NCI-H748 (cell line): ENCODE data around the gene PLLP.

Source experiments
- DNase-seq: peaks from one replicate; lab custom pipeline; 2025; ENCODE audit not compliant: unreplicated experiment; lab: John Stamatoyannopoulos, UW

The PLLP gene

DNA sequence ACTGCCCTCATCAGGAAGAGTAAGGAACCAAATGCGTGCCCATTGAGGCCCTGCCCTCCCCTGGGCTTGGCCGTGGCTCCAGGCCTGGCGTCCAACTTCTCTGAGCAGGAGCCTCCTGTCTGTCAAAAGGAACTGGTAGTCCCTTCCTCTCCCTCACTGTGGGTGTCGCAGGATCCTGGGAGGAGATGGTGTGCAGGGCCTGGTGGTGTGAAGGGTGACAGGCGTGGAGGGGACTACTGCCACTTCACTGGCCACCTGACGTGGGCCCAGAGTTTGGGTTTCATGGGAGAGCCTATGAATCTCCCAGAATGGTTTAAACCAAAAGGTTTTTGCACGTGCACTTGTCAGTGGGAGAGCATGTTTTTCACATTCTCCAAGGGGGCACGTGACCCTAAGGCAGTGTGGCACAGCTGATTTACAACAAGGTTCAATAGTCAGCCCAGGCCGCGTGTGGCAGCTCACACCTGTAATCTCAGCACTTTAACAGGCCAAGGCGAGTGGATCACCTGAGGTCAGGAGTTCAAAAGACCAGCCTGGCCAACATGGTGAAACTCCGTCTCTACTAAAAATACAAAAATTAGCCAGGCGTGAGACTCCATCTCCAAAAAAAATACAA, 26.9 kb downstream of the PLLP start:
- DNase-seq: no peak

DNA sequence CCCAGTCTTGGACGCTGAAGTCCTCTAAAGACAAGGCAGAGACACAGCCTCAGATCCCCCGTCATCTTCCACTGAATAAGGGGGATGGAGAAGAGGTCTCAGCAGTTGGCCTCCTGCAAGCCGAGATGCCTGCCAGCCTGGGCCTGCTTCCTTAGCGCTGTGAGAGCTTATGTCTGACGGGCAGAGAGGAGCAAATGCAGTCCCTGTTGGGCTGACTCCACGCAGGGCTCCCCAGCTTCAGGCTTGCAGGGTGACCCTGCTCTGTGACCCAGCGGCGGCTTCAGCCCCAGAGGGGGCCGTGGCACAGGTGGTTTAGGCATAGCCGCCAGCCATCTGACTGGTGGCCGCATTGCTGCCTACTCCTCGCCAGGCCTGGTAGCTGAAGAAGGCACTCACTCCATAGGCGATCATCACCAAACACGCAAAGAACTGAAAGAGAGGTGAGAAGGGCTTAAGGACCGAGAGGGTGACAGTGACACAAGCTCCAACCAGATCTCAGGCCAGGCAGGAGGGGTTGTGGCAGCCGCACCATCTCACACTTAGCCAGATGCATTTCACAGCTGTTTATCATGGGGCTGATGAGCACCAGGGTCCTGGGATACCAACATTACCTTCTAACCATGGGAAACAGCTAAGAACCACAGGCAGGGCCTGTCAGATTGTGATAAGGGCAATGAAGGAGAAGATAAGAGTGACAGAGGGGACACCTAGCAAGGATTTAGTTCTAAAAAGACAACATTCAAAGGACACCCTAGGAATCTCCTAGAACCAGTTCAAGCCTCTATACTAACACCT, 27.7 kb downstream of the PLLP start:
- no peak for DNase-seq

DNA sequence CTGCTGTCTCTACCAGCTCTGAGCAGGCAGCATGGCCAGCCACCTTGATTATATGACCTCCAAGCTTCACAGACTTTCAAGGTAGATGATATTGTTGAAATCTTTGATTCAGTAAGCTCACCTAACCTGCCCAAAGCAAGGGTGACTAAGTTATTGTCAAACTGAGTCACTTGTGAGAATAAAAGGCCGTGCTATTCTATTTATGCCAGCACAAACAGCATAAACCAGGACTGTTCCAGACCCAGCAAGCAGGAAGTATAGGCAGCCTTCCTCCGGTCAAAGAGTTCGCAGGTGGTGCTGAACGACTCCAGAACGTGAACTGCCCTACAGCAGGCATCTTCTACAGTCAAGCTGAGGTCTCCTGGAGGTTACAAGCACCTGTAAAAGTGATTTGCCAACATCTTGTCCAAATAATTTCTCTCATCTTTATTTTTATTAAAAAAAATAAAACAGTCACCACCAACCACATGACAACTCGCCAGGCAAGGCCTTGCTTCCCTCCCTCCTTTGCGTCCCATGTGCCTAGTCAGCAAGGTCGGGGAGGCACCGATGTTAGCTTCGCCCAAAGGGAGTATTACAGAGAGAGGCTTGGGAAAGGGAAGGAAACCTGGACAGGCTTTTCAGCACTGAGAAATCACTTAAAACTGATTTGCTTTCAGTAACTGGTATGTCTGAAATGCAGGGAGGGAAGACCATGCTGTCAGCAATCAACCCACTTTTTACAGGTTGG, 28.6 kb downstream of the PLLP start:
- DNase-seq: no peak

DNA sequence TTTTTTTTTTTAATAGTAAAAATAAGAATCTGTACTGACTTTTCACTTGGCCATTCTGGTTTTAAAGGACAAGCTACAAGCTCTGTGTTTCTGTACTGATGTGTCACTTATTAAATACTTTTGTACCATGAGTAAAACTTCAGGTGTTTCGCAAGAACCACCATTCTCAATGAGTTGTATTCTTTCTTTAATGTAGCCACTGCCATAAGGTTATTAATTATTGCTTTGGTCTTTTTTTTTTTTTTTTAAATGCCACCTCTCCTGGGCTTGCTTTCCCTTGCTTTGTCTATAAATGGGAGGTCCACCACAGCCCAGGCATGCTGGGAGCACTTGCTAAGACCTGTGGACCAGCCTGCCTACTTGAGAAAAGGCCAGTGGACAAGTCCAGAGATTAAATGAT, 31.0 kb downstream of the PLLP start:
- DNase-seq: no peak

DNA sequence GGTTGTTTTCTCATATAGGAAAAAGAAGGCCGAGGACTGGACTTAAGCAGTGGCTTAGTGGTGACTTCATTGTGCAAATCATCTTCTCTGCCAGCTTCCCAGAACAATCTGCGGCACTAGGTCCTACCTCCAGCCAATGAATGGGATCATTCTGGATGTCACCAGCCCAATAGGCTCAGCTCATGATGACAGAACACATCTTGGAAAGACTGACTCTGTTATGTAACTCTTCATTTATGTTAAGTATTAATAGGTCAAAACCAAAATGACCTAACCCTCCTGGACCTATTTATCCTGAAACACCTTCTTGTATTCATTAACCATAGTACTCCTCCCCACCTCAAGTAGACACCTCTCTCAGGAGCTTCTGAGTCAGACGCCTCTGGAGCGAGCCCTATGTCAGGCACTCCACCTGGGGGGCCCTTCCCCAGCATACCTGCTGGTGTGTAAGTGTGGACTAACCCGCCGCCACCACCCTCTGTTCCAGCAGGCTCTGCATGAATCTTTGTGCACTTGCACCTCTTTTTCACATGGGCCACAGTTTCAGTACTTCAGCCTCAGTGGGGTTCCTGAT, 32.2 kb downstream of the PLLP start:
- no peak for DNase-seq

DNA sequence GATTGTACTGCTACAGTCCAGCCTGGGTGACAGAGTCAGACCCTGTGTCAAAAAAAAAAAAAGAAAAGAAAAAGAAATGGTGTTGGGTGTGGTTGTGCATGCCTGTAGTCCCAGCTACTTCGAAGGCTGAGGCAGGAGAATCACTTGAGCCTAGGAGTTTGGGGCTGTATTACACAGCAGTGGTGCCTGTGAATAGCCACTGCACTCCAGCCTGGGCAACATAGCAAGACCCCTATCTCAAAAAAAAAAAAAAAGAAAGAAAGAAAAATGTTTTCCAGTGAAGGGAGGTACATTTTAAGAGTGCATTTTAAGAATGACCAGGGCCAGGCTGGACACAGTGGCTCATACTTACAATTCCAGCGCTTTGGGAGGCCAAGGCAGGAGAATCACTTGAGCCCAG, 33.1 kb downstream of the PLLP start:
- no peak for DNase-seq

DNA sequence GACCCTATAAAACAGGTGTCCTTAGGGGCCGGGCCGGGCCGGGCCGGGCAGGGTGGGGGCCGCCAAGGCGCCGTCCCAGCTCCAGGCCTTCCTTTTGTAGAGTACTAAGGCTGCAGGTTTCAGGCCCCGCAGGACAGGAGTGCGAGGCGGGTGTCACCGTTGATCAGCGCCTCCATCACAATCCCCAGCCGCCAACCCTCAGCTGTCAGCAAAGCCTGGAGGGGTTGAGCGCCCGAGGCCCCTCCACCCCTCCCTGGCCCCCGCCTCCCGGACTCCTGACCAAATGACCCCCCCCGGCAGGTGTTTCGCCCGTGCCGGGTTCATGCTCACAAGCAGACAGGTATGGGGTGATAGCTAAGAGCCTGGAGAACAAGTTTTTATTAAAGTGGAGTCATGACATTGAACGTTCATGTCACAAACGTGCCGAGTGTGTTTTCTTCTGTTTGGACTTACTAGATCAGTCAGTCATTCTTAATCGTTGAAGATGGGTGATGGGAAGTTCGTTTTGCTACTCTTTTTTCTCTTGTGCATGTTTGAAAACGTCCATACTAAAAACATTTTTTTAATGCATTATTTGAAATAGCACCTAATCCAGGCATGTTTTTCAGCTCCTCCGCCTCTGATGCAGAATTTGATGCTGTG, 38.9 kb downstream of the PLLP start:
- peak; percentile 54 for DNase-seq

DNA sequence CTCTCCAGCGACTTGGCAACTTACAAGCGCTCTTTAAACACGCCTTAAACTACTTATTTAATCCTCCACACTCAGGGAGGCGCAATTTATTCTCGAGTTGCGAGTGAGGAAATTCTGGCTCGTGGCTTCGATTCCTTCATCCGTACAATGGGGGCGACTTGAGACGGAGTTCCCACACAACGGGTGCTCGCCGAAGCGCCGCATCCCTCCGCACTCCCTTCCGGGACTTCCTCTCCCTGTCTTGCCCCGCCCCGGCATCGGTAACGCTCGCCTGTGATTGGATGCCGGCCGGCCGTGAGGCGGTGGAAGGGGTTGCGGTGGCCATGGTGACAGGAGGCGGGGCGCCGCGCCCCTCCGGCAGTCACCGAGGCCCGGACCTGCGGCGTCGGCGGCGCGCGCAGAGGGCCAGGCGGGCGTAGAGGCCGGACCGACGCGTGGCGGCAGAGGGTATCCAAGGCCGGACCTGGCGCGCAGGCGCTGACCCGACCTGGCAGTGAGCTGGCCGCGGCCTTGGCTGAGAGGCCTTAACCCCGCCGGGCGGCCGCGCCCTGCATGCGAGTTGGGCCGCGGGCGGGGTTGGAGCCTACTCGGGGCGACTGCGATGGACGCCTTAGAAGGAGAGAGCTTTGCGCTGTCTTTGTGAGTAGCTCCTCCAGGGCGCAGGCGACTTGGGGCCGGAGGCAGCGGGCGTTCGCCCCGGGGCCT, 39.6 kb downstream of the PLLP start, which contains the start of gene ARL2BP:
Gene ARL2BP, plus strand, starts transcription at position 493 of the 705 bp plus-strand sequence. Its CDS starts 109 bp downstream, at position 602.
- DNase-seq: peak; percentile 94

DNA sequence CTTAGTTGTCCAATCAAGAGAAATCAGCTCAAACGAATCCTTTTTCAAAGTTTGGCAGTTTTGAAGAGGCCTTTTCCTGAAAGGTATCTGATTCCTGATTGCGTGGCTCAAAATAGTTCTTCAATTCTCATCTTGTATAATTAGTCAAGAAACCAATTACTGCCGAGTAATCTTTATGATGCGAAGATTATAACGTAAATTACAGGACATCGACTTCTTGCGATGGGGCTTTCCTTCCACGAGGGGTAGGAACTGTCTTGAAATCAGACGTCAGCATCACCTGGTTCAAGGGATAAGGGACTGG, 40.1 kb downstream of the PLLP start:
- DNase-seq: no peak

DNA sequence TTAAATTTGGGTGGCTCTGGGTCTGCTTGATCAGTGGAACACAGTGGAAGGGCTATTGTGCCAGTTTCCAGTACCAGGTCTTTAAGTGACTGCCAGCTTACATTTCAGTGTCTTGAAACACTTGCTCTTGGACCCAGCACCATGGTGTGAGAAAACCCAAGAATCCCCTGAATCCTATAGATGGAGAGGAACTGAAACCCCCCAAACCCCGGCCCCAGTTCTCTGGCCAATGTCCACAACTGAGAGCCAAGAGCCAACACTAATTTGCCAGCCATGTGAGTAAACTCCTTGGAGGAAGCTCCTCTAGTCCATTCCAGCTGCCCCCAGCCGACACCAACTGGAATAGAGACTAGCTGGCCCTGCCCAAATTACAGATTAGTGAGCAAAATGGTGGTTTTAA, 41.8 kb downstream of the PLLP start:
- DNase-seq: no peak

DNA sequence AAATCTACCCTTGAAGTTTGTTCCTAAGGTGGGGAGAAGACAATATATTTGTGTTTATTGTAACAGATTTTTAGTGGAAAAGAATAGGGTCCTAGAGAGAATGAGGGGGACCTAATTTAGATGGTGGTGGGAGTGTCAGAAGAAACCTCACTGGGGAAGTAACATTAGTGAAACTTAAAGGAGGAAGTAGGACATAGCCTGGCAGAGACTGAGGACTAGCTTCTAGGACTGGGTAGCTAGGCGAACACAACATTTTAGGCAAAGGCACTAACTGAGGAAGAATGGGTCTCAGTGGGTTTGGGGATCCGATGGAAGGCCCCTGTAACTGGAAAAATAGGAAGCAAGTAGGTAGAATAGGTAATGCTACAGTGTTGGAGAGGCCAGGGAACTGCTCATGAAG, 43.6 kb downstream of the PLLP start:
- DNase-seq: no peak

DNA sequence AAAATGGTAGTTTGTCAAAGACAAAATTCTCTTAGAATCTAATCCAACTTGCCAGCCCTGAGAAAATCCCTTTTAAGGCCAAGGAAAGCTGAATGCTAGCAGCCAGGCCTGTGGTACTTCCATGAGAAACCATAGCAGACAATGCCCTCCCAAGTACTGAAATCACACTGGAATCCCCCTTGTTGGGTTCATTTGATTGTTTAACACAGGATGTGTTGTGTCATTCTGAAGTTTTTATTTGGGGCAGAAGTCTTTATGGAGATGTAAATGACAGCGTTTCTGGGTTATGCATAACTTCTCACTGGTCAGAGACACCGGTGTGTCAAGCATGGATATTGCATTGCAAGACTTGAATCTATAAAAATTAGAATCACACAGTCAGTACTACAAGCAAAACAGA, 45.4 kb downstream of the PLLP start:
- no peak for DNase-seq

DNA sequence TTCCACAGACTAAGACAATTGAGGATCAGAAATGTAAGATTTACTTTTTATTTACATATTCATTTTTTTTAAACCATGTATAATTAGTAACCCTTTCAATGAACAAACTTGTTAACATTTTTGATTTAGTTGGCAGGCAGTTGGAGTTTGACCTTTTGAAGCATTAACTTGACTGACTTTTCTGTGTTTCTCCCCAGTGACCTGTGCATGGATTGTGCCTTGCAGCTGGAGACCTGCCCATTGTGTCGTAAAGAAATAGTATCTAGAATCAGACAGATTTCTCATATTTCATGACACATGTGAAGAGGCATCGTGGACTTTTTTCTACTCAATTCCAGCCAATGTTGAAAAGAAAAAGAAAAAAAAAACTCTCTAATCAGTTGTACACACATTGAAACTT, 45.8 kb downstream of the PLLP start:
- DNase-seq: no peak

DNA sequence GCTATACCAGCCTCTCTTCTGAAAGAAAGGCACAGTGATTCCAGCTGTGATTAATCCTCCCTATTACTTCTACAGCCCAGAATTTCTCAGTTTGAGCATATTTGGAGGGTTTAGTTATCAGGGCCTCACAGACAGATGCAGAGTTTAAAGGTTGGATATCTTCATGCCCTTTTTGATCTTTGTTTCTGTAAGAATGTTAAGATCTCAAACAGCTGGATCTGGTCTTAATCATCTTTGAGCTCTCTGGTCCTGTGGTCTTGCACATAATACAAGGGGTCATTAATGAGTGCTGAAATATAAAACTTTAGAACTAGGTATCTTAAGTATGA, 48.5 kb downstream of the PLLP start:
- DNase-seq: no peak

DNA sequence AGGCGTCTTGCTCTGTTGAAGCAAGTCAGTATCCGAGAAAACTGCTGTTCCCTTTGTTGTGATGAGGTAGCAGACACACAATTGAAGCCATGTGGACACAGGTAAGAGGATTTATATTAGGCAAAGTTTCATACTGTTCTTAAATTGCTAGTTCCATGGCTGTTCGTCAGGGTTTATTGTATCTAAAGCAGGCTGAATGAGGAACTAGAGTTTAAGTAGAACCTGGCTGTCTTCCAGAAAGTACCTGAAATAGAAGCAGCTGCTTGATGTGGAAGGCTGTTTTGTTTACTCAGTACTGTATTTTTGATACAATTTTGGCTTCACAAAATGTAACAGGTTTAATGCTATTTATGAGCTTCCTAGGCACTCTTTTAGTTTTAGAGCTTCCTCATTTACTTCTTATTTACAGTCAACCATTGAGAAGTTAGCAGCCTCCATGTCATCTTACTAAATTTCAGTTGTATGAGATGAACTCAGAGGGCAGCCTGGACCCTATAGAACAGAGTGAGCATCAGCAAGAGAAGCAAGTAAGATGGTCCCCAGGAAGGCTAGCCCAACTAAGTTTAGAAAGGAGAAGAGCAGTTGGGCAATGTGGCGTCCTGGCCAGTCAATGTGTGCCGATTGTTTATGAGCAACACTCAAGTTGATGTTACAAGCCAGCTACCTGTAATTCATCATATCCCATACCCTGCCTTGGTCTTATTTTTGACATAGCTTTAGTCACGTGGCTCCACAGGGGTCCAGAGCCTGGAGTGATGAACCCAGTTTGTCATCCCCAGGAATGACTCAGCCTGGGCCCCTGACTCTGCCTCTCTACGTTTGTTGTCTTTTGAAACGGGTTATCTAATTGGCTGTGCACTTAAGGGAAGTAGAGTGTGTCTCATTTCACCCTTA, 49.1 kb downstream of the PLLP start:
- peak; percentile 35 for DNase-seq

DNA sequence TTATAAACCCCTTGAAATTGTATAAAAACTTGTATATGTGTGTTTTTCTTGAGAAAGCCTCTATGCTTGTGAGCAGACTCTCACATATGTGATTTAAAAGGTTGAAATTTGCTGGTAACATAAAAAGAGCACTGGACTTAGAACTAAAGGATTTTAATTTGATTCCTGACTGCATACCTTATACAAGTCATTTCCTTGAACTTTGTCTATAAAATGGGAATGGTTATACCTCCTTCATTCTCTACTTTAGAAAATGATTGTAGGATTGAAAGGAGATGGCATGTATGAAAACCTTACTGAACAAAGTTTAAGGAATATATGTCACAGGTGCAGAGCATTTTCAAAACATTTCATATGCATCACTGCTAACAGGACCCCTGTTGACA, 49.8 kb downstream of the PLLP start:
- DNase-seq: no peak

DNA sequence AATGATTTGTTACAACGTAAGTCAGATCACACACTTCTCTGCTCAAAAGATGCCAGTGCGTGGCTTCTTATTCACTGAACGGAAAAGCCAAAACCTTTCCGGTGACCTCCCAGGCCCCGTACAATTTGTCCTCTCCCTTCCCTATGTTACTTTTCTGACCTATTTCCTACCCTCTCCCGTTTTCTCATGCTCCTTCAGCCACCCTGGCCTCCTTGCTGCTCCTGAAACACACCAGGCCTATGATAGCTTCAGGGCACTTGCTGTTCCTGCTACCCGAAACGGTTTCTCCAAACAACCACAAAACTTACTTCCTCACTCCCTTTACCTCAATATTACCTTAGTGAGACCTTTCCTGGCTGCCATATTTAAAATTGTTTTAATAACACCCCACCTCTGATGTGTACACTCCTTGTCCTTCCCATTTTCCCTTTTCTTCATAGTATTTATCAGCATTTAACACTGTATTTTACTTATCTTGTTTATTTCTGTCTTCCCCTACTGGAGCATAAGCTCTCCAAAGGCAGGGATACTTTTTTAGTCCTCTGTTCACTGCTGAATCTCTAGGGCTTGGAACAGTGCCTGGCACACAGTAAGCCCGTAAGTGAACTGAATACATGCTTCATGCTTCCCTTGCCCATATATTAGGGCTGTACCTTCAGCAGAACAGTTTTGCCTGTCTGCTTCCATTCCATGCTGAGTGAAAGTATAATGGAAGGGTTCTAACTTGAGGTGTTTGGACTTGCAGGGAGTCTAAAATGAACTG, 50.3 kb downstream of the PLLP start:
- no peak for DNase-seq

DNA sequence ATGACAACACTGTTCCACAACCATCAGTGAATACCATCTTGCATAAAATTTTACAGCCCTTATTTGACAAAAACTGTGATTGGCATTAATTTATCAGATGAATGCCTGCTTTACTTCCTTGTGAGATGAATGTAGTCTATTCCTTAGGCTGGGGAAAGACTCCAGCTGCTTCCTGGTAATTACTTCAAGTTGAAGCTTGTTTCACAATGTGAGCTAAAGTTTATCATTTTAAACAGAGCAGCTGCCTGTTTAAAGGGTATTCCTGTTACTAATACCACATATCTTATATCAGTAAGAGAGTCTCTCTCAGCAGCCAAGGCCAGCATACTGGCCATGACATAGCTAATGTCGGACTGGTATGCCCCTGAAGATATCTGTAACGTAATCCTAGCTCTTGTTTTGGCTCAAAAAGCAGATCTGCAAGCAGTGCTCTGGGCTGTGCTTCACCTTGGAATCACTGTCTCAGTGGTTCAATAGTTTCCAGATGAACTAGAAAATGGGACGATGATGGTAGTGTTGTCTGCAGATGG, 52.6 kb downstream of the PLLP start:
- DNase-seq: no peak

DNA sequence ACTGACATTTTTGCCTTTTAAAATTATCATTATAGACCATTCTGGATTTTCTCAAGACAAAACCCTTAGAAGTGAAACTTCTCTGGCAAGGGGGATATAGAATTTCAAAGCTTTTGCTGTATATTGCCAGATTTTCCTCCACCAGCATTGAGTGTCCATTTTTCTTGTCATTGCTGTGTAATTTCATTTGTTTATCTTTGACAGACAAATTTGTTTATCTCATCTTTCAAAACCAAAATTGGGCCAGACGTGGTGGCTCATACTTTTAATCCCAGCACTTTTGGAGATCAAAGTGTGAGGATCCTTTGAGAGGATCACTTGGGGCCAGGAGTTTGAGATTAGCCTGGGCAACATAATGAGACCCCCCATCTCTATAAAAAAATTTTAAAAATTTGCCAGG, 55.4 kb downstream of the PLLP start:
- DNase-seq: no peak
